Neuronal stem cell (in vitro differentiated cells): ENCODE data around the gene SYP.

Experiments
- DNase-seq: peaks from one replicate; pipeline ENCODE4 v3.0.0-alpha.2; 2013; ENCODE audit warnings: low spot score
- H2AFZ ChIP-seq: one replicate; pipeline ENCODE4 v1.6.1; 2013; ENCODE audit warnings: mild to moderate bottlenecking, low read length, inconsistent platforms
- H2AK5ac ChIP-seq: 2 replicates; pipeline ENCODE4 v1.6.1; 2013; ENCODE audit warnings: low read depth, mild to moderate bottlenecking, inconsistent platforms, low read length, moderate library complexity, mixed read lengths
- H2BK120ac ChIP-seq: 2 replicates; pipeline ENCODE4 v1.6.1; 2013; ENCODE audit warnings: low read depth, mild to moderate bottlenecking, inconsistent platforms, low read length, moderate library complexity, mixed read lengths
- H2BK12ac ChIP-seq: one replicate; pipeline ENCODE4 v1.6.1; 2013; ENCODE audit warnings: low read length, inconsistent platforms
- H2BK15ac ChIP-seq: 2 replicates; pipeline ENCODE4 v1.6.1; 2013; ENCODE audit warnings: mild to moderate bottlenecking, low read length, inconsistent platforms, mixed read lengths
- H2BK5ac ChIP-seq: one replicate; pipeline ENCODE4 v1.6.1; 2013; ENCODE audit warnings: inconsistent platforms, mild to moderate bottlenecking, low read length, moderate library complexity
- H3K14ac ChIP-seq: one replicate; pipeline ENCODE4 v1.6.1; 2013; ENCODE audit warnings: low read length, inconsistent platforms
- H3K18ac ChIP-seq: 2 replicates; pipeline ENCODE4 v1.6.1; 2013; ENCODE audit warnings: low read length, inconsistent platforms
- H3K23ac ChIP-seq: 2 replicates; pipeline ENCODE4 v1.6.1; 2013; ENCODE audit warnings: low read depth, mild to moderate bottlenecking, mixed read lengths, low read length, inconsistent platforms; ENCODE audit not compliant: poor library complexity
- H3K27ac ChIP-seq: replicated peaks from 3 replicates; pipeline ENCODE4 v1.5.1; 2013; ENCODE audit warnings: low read length, inconsistent platforms
- H3K27me3 ChIP-seq, 3 experiments: 2 replicates each; pipeline ENCODE4 v1.6.1; 2013; ENCODE audit warnings: low read length in 3 of 3, mild to moderate bottlenecking in 2 of 3, inconsistent platforms in 1 of 3, low read depth in 1 of 3, mixed read lengths in 1 of 3, moderate library complexity in 1 of 3; ENCODE audit not compliant: control insufficient read depth in 3 of 3, insufficient read depth in 3 of 3
- H3K36me3 ChIP-seq, 2 donors: replicated peaks in 1 of 2; 2 replicates each; pipeline ENCODE4 v1.6.1; 2013; ENCODE audit warnings: low read length in 2 of 2; ENCODE audit not compliant: control insufficient read depth in 2 of 2, insufficient read depth in 2 of 2
- H3K4ac ChIP-seq: 2 replicates; pipeline ENCODE4 v1.6.1; 2013; ENCODE audit warnings: inconsistent platforms, mild to moderate bottlenecking, low read length, moderate library complexity
- H3K4me1 ChIP-seq, 2 donors: 1 replicate in 1 of 2; 2 replicates in 1 of 2; pipeline ENCODE4 v1.6.1; 2013; ENCODE audit warnings: low read length in 2 of 2, low read depth in 1 of 2; ENCODE audit not compliant: control insufficient read depth in 2 of 2, insufficient read depth in 1 of 2
- H3K4me2 ChIP-seq: one replicate; pipeline ENCODE4 v1.6.1; 2013; ENCODE audit warnings: mild to moderate bottlenecking, low read length, inconsistent platforms; ENCODE audit not compliant: insufficient read depth, poor library complexity, severe bottlenecking
- H3K4me3 ChIP-seq, 2 donors: 2 replicates each; pipeline ENCODE4 v1.5.1; 2013; ENCODE audit warnings: low read length in 2 of 2, mild to moderate bottlenecking in 2 of 2, inconsistent platforms in 1 of 2, moderate library complexity in 1 of 2
- H3K79me1 ChIP-seq: one replicate; pipeline ENCODE4 v1.6.1; 2013; ENCODE audit warnings: low read depth, mild to moderate bottlenecking, inconsistent platforms, low read length, moderate library complexity
- H3K9ac ChIP-seq: one replicate; pipeline ENCODE4 v1.6.1; 2013; ENCODE audit warnings: mild to moderate bottlenecking, low read depth, low read length, inconsistent platforms; ENCODE audit not compliant: poor library complexity
- H3K9me3 ChIP-seq, 2 donors: replicated peaks in 1 of 2; 2 replicates each; pipeline versions ENCODE3 to v1.6.1; 2013; ENCODE audit warnings: low read length in 2 of 2, mild to moderate bottlenecking in 2 of 2, inconsistent platforms in 1 of 2, low read depth in 1 of 2, mixed read lengths in 1 of 2, moderate library complexity in 1 of 2; ENCODE audit not compliant: control insufficient read depth in 2 of 2, insufficient read depth in 1 of 2
- H4K8ac ChIP-seq: one replicate; pipeline ENCODE4 v1.6.1; 2013; ENCODE audit warnings: low read depth, mild to moderate bottlenecking, inconsistent platforms, low read length, moderate library complexity
- H4K91ac ChIP-seq: one replicate; pipeline ENCODE4 v1.6.1; 2013; ENCODE audit warnings: low read length, low read depth, mild to moderate bottlenecking, inconsistent platforms; ENCODE audit not compliant: poor library complexity
- WGBS, 2 donors: extraction: QIAGEN DNeasy Blood & Tissue Kit; methylation state at CpG; one replicate each; pipeline ENCODE4 v1.1.7; 2013; ENCODE audit warnings: missing lambda C conversion rate in 2 of 2, mixed read lengths in 1 of 2; ENCODE audit not compliant: insufficient read length in 2 of 2, insufficient replicate concordance in 1 of 2; ENCODE audit errors: extremely low coverage in 2 of 2; 5-methylcytosine and 5-hydroxymethylcytosine counted together

SYP gene

GRCh38 chrX:49193542-49193964 is 6.4 kb downstream of the SYP start:
- H3K4me1 ChIP-seq = no peaks in the 10 kb centered on the region
- no peak overlapping the region for H2BK12ac ChIP-seq
- H4K8ac ChIP-seq = no peak overlapping the region
- H4K91ac ChIP-seq = no peak overlapping the region
- H3K14ac ChIP-seq = no peak overlapping the region
- DNase-seq = no peak
- H2BK15ac ChIP-seq = no peak overlapping the region
- no peaks in the 10 kb centered on the region for H3K9me3 ChIP-seq
- no peak overlapping the region for H2AK5ac ChIP-seq
- no peak overlapping the region for H3K9ac ChIP-seq
- H3K27me3 ChIP-seq = peaks cover 0 to 5% (median 0%) of the 10 kb centered on the region in 3 experiments
- H3K18ac ChIP-seq = no peak overlapping the region
- no peak overlapping the region for H3K23ac ChIP-seq
- no peak overlapping the region for H3K4ac ChIP-seq
- WGBS, 2 donors = no CpG with 5 or more reads among the region's 2 CpGs
- no peak overlapping the region for H3K27ac ChIP-seq
- no peak overlapping the region for H2AFZ ChIP-seq
- H2BK120ac ChIP-seq = no peak overlapping the region
- no peaks in the 10 kb centered on the region for H3K36me3 ChIP-seq
- no peak overlapping the region for H3K4me3 ChIP-seq
- no peak overlapping the region for H2BK5ac ChIP-seq
- H3K79me1 ChIP-seq = peaks cover 5% of the 10 kb centered on the region
- no peak overlapping the region for H3K4me2 ChIP-seq

- H3K79me1 ChIP-seq = peaks cover 5% of the 10 kb centered on the region
- no peak overlapping the region for H3K9ac ChIP-seq
- no peaks in the 10 kb centered on the region for H3K27me3 ChIP-seq
- no peak overlapping the region for H2BK120ac ChIP-seq
- H3K4me3 ChIP-seq = no peak overlapping the region
- H2BK12ac ChIP-seq = no peak overlapping the region
- H3K27ac ChIP-seq = no peak overlapping the region
- H2BK5ac ChIP-seq = no peak overlapping the region
- no peak overlapping the region for H2BK15ac ChIP-seq
- no peak overlapping the region for H3K4me2 ChIP-seq
- no peak overlapping the region for H2AK5ac ChIP-seq
- no peak overlapping the region for H3K14ac ChIP-seq
- no peak overlapping the region for H4K8ac ChIP-seq
- WGBS, 2 donors = no CpG with 5 or more reads among the region's 10 CpGs
- no peak overlapping the region for H2AFZ ChIP-seq
- no peak overlapping the region for H4K91ac ChIP-seq
- H3K4ac ChIP-seq = no peak overlapping the region
- no peak for DNase-seq
- H3K18ac ChIP-seq = no peak overlapping the region
- no peaks in the 10 kb centered on the region for H3K4me1 ChIP-seq
- H3K36me3 ChIP-seq = no peaks in the 10 kb centered on the region
- no peaks in the 10 kb centered on the region for H3K9me3 ChIP-seq
- H3K23ac ChIP-seq = no peak overlapping the region
Observed at GRCh38 chrX:49192722-49193328, 7.2 kb downstream of the SYP start.

GRCh38 chrX:49191574-49192011 is 8.4 kb downstream of the SYP start:
- H3K4me3 ChIP-seq = peak overlapping the region; percentile 63 to 95
- H3K27me3 ChIP-seq = no peaks in the 10 kb centered on the region
- no peak overlapping the region for H4K91ac ChIP-seq
- H3K14ac ChIP-seq = no peak overlapping the region
- no peaks in the 10 kb centered on the region for H3K9me3 ChIP-seq
- no peak overlapping the region for H4K8ac ChIP-seq
- no peak overlapping the region for H3K4ac ChIP-seq
- H3K4me2 ChIP-seq = peak overlapping the region; percentile 45
- H2AFZ ChIP-seq = peak overlapping the region; percentile 85
- H2BK120ac ChIP-seq = no peak overlapping the region
- no peak for DNase-seq
- no peaks in the 10 kb centered on the region for H3K79me1 ChIP-seq
- no peak overlapping the region for H2BK12ac ChIP-seq
- H2AK5ac ChIP-seq = no peak overlapping the region
- peak overlapping the region; percentile 86 for H3K27ac ChIP-seq
- peak overlapping the region; percentile 21 for H3K9ac ChIP-seq
- H2BK5ac ChIP-seq = no peak overlapping the region
- no CpG with 5 or more reads among the region's 34 CpGs for WGBS, 2 donors
- no peaks in the 10 kb centered on the region for H3K36me3 ChIP-seq
- H3K18ac ChIP-seq = peak overlapping the region; percentile 83
- peaks cover 0 to 4% of the 10 kb centered on the region in 2 donors for H3K4me1 ChIP-seq
- no peak overlapping the region for H3K23ac ChIP-seq
- H2BK15ac ChIP-seq = no peak overlapping the region

- Histone ChIP-seq H3K4me2 (no peak overlapping the region), H2AK5ac (no peak overlapping the region), H4K8ac (no peak overlapping the region), H3K27ac (peak overlapping the region; percentile 86), H4K91ac (no peak overlapping the region), H3K18ac (peak overlapping the region; percentile 83), H3K9me3 (no peaks in the 10 kb centered on the region), H3K4ac (no peak overlapping the region), H3K14ac (no peak overlapping the region), H2BK120ac (no peak overlapping the region), H3K79me1 (no peaks in the 10 kb centered on the region), H2BK5ac (no peak overlapping the region), H3K4me1 (peaks cover 0 to 4% of the 10 kb centered on the region in 2 donors), H3K27me3 (no peaks in the 10 kb centered on the region), H2AFZ (peak overlapping the region; percentile 85), H2BK12ac (no peak overlapping the region), H2BK15ac (no peak overlapping the region), H3K4me3 (peak overlapping the region; percentile 63 to 95), H3K36me3 (no peaks in the 10 kb centered on the region), H3K9ac (no peak overlapping the region), H3K23ac (no peak overlapping the region)
- DNase-seq = peak; percentile 95
- WGBS, 2 donors = no CpG with 5 or more reads among the region's 32 CpGs
Observed at GRCh38 chrX:49190821-49191573, 9.0 kb downstream of the SYP start.
